HT1080 (cell line): ENCODE data around the gene SERPINB5. TPM values are rescaled to one million over a fixed set of nuclear protein-coding genes. Genes with fewer than 3 reads are reported as not detected.
"Not testable (repeated sequence)": the region's sequence is repeated elsewhere in the genome, so short reads cannot be mapped to it uniquely, and the experiment has no call there.

ENCODE experiments used
- DNase-seq: peaks from one replicate; pipeline ENCODE4 v3.0.0-alpha.2; 2015; ENCODE audit warnings: low read depth
- polyA plus RNA-seq, 2 experiments: library from polyadenylated mRNA; depleted of rRNA; stranded (reverse); fragments of >200 nt; gene quantifications; 2 replicates each; pipeline ENCODE4 v1.2.3, GENCODE V29; 2015
- total RNA-seq: library from RNA; depleted of rRNA; stranded (reverse); fragments of >200 nt; shearing (Covaris generic); gene quantifications from 2 replicates; pipeline ENCODE4 v1.2.3, GENCODE V29; 2014; rRNA removed

Gene SERPINB5
- 35.3 and 38.0 TPM in 2 replicates for total RNA-seq
- polyA plus RNA-seq (2015; cell fraction: cytosol; rRNA removed), result 27.7 and 32.8 TPM in 2 replicates
- 43.8 and 58.0 TPM in 2 replicates for polyA plus RNA-seq (2015; cell fraction: nucleus; rRNA removed)

- peak; percentile 87 for DNase-seq
Observed at GRCh38 chr18:63476668-63477067, at the start of gene SERPINB5. TSS of gene SERPINB5 (plus strand) at chr18:63476958. CDS start at chr18:63484429, 7,471 bp downstream.

- DNase-seq, result peak; percentile 91
Observed at GRCh38 chr18:63427558-63427957, 49.2 kb upstream of the SERPINB5 start.

- DNase-seq, result no peak
Observed at GRCh38 chr18:63430526-63430925, 46.2 kb upstream of the SERPINB5 start.

GRCh38 chr18:63431180-63431579 lies 45.6 kb upstream of the SERPINB5 start:
- no peak for DNase-seq

GRCh38 chr18:63433334-63433866 lies 43.4 kb upstream of the SERPINB5 start:
- DNase-seq, result no peak

- DNase-seq, result no peak
Observed at GRCh38 chr18:63438181-63438580, 38.6 kb upstream of the SERPINB5 start.

GRCh38 chr18:63439334-63439733 lies 37.4 kb upstream of the SERPINB5 start:
- DNase-seq, result peak; percentile 72

GRCh38 chr18:63440219-63440618 lies 36.5 kb upstream of the SERPINB5 start:
- DNase-seq, result peak; percentile 48

- DNase-seq, result no peak
Observed at GRCh38 chr18:63440881-63441280, 35.9 kb upstream of the SERPINB5 start.

- no peak for DNase-seq
Observed at GRCh38 chr18:63443829-63444228, 32.9 kb upstream of the SERPINB5 start.

GRCh38 chr18:63444580-63444979 lies 32.2 kb upstream of the SERPINB5 start:
- peak; percentile 76 for DNase-seq

GRCh38 chr18:63445037-63445436 lies 31.7 kb upstream of the SERPINB5 start:
- no peak for DNase-seq

GRCh38 chr18:63446266-63446665 lies 30.5 kb upstream of the SERPINB5 start:
- no peak for DNase-seq

- DNase-seq, result no peak
Observed at GRCh38 chr18:63447066-63447465, 29.7 kb upstream of the SERPINB5 start.

- DNase-seq, result no peak
Observed at GRCh38 chr18:63449426-63449825, 27.3 kb upstream of the SERPINB5 start.

- no peak for DNase-seq
Observed at GRCh38 chr18:63451799-63452660, 24.7 kb upstream of the SERPINB5 start.

- not testable (repeated sequence) for DNase-seq
Observed at GRCh38 chr18:63452751-63453150, 24.0 kb upstream of the SERPINB5 start.

GRCh38 chr18:63454497-63454896 lies 22.3 kb upstream of the SERPINB5 start:
- DNase-seq, result peak; percentile 71

- DNase-seq, result no peak
Observed at GRCh38 chr18:63457977-63458376, 18.8 kb upstream of the SERPINB5 start.

GRCh38 chr18:63460414-63460813 lies 16.3 kb upstream of the SERPINB5 start:
- no peak for DNase-seq

GRCh38 chr18:63464434-63464833 lies 12.3 kb upstream of the SERPINB5 start:
- DNase-seq, result no peak

GRCh38 chr18:63465059-63465458 lies 11.7 kb upstream of the SERPINB5 start:
- DNase-seq, result no peak

- no peak for DNase-seq
Observed at GRCh38 chr18:63467699-63468098, 9.1 kb upstream of the SERPINB5 start.
